NCI-H1105 (cell line): Measurements from ENCODE around the gene COMMD10.
"Not testable (repeated sequence)": the region's sequence is repeated elsewhere in the genome, so short reads cannot be mapped to it uniquely, and the experiment has no call there.

ENCODE experiments used
- DNase-seq: peaks from one replicate; lab custom pipeline; 2025; lab: John Stamatoyannopoulos, UW

The COMMD10 gene

GRCh38 chr5:116084871-116085715 lies at the start of gene COMMD10:
COMMD10 (plus strand) TSS chr5:116085025.
- DNase-seq: peak; percentile 53

DNA sequence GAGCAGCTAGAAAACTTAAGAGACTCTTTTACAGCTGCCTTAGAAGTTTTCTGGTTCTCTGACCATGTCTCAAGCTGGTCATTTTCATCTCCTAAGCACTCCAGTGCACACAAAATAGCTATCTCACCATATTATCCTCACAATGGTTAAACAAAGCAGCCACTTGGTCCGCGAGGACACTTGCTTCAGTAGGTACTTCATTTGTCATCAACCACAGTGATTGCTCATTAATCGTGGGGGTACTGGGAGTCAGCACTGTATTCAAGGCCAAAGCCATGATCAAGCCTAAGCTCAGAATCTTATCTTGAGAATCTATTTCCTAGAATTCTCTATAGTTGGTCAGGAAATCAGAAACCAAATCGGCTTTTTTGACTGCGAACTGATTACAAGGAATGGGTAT lies 49.7 kb upstream of the COMMD10 start:
- DNase-seq: no peak

GRCh38 chr5:116037236-116037822 lies 47.5 kb upstream of the COMMD10 start:
- no peak for DNase-seq

DNA sequence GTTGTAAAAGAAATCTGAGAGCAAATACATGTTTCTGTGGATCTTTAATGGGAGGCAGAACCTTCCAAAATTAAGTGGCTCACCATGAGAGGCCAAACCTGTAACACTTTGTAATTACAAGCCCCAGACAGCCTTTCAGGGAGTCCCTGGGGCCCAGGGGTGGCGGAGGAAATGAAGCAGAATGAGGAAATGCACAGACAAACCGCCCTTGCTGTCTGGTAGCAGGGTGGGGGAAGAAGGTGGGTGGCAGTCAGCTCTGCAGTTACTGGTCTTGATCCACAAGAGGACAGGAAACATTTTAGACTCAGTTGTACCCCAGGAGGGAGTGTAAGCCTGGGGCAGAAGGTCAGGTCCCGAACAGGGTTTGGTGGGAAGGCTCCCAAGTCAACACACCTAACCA lies 46.0 kb upstream of the COMMD10 start:
- no peak for DNase-seq

DNA sequence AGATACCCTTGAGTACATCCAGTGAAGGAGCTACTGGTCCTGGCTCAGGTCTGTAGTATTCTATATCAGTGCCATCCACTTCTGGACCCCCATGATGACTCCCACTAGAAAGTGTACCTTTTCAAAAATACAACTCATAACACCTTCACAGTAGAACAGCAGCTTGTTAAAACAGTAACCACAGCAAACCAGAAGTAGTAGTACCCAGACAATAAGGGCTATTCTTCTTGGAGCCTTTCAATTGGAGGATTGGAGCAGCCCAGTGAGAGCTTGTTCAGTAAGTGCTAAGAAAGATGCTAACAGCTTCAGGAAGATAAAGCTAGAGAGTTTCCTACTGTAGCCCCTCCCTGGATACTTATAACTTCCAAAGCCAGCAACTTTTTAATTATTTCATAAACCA lies 42.5 kb upstream of the COMMD10 start:
- no peak for DNase-seq

- DNase-seq: peak; percentile 47
Measured at GRCh38 chr5:116044073-116044472, 40.8 kb upstream of the COMMD10 start.

DNA sequence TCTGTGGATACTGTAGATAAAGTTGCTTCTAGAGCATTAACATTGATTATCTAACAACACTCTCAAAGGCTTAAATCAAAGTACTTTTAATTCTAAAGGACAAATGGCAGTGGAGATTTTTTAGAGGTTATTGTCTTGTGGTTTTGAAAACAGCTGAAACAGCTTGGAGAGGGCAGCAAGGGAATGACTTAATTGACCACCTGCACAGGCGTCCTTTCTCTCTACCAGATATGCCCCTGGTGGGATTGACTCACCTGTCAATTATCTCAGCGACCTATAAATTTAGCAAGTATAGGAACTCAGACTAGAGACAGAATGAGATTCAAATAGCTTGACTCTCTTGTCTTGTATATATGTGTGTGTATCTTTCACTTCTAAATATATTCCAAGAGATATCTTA lies 39.0 kb upstream of the COMMD10 start:
- no peak for DNase-seq

DNA sequence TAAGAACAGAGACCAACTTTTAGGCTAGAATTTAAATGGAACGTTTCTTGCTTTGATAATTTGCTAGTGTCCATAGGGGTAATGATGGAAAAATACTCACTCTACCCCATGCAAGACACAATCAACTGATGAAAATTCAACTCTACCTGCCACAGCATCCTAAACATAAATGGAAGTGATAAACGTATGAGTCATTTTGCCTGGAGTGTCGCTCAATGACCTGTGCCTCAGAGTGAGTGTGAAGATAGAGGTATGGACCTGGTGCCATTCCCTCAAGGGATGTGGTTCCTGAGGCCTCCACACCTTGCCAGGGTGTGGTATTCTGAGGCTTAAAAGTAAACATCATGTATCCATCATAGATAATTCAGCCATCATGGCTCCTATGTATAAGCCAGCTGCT lies 38.6 kb upstream of the COMMD10 start:
- no peak for DNase-seq

- DNase-seq: no peak
Measured at GRCh38 chr5:116046823-116047222, 38.0 kb upstream of the COMMD10 start.

GRCh38 chr5:116058346-116058936 lies 26.4 kb upstream of the COMMD10 start:
- no peak for DNase-seq

GRCh38 chr5:116062352-116062751 lies 22.5 kb upstream of the COMMD10 start:
- DNase-seq: no peak

GRCh38 chr5:116063950-116064349 lies 20.9 kb upstream of the COMMD10 start:
- DNase-seq: no peak

DNA sequence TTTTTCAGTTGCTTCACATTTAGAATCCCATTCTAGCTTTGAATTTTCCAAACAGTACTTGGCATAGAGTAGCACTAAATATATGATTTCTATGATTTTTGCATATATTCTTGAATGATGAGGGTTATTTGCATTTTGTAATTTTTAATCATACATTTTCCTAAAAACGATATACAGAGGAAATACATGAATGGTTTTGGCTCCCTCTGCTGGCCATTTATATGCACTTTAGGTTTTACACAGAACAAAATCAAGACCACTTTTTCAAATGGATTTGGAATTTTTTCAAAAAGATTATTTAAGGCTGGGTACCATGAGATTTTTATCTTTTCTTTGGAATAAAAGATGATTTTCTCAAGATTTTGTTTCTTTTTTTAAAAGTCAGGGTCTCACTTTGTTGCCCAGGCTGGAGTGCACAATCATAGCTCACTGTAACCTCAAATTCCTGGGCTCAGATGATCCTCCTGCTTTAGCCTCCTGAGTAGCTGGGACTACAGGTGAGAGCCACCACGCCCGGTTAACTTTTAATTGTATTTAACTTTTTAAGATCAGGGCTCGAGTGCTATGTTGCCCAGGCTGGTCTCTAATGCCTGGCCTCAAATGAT lies 16.7 kb upstream of the COMMD10 start:
- DNase-seq: peak; percentile 4

- DNase-seq: no peak
Measured at GRCh38 chr5:116071211-116071610, 13.6 kb upstream of the COMMD10 start.

- DNase-seq: no peak
Measured at GRCh38 chr5:116075191-116075831, 9.5 kb upstream of the COMMD10 start.

DNA sequence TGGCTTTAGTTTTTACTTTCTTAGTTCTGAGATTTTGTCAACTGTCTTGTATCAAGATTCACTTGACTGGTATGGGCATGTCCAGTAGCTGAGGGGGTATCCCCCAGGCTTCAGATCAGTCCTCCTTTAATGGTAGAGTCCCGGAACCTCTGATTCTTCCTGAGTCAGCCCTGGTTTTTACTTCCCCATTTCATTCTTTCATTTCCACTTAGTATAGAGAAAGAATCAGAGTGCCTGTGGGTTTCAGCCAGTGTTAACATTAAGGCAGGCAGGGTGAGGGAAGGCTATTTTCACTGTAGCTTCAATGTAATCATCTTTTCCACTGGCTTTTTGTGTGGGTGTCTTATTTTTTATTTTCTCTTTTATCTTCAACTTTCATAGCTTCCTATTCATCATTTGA lies 8.3 kb upstream of the COMMD10 start:
- no peak for DNase-seq

DNA sequence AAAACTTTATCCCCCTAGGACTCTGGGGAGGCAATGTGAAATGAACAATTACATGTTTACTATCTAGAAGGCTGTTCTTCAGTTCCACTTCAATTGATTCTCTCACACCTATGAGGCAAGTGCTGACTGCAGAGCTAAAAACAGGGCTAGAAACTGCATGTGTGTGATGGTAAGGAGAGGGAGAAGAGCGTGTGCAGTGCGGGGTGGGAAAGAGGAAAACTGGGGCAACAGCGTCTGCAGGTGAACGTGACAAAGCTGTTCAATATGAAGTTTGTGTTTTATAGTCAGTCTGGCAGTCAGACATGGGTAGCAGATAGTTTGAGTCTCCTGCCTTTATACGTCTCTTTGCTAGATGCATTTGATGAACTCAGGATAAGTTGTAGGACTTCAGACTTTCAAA lies 6.6 kb upstream of the COMMD10 start:
- DNase-seq: no peak

GRCh38 chr5:116084287-116084691 lies 536 bp upstream of the COMMD10 start:
- peak; percentile 26 for DNase-seq

DNA sequence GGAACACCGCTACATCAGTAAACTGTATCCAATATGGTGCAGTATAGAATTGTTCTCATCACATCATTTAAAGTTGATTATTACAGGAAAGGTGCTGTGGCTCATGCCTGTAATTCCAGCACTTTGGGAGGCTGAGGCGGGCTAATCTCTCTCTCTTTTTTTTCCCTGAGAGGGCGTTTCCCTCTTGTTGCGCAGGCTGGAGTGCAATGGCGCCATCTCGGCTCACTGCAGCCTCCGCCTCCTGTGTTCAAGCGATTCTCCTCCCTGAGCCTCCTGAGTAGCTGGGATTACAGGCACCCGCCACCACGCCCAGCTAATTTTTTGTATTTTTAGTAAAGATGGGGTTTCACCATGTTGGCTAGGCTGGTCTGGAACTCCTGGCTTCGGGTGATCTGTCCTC lies 1.5 kb downstream of the COMMD10 start:
- not testable (repeated sequence) for DNase-seq

DNA sequence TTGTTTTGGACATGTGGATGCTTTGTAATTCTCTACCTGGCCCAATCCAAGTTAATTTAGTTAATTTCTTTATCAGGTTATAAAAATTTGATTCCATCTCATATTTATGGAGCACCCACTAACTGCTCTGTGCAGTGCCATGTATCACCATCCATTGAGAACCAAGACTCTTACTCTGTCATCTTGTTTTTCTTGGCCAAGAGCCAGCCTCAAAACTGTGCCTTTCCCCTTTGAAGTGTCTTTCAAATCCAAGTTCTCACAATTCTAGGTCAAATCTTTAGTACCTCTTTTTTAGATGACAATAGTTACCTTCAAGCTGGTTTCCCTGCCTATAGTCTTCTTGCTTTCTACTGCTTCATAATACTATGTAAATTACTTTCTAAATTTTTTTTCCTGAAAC lies 3.2 kb downstream of the COMMD10 start:
- DNase-seq: no peak

- DNase-seq: no peak
Measured at GRCh38 chr5:116090302-116090701, 5.5 kb downstream of the COMMD10 start.

- DNase-seq: no peak
Measured at GRCh38 chr5:116091416-116091815, 6.6 kb downstream of the COMMD10 start.
